Heart right ventricle (tissue), 16 donors: ENCODE measurements around the gene NFAM1. TPM values are rescaled to one million over a fixed set of nuclear protein-coding genes. Genes with fewer than 3 reads are reported as not detected.

Experiments used
- ATAC-seq, 8 donors: fragments of 200-7000 bp; cut with Tn5 transposase; one replicate each; pipeline ENCODE4 v1.9.1; 2020; ENCODE audit warnings: mild to moderate bottlenecking in 8 of 8, moderate library complexity in 8 of 8, moderate number of reproducible peaks in 1 of 8
- DNase-seq, 2 donors: peaks; one replicate each; pipeline ENCODE4 v3.0.0-alpha.2; 2020
- H3K27ac ChIP-seq, 10 donors: fragments of 200-600 bp; sonication (generic) in 2 of 10; one replicate each; pipeline versions ENCODE4 v1.5.0 to v1.8.0; 2020 to 2022; ENCODE audit warnings: mild to moderate bottlenecking in 3 of 10
- H3K27me3 ChIP-seq, 7 donors: fragments of 200-600 bp; one replicate each; pipeline ENCODE4 v1.8.0; 2021 to 2022; ENCODE audit warnings: mild to moderate bottlenecking in 2 of 7
- H3K36me3 ChIP-seq, 9 donors: fragments of 200-600 bp; sonication (generic) in 1 of 9; one replicate each; pipeline versions ENCODE4 v1.5.0 to v1.8.0; 2020 to 2022; ENCODE audit warnings: mild to moderate bottlenecking in 2 of 9
- H3K4me1 ChIP-seq, 9 donors: fragments of 200-600 bp; sonication (generic) in 1 of 9; one replicate each; pipeline versions ENCODE4 v1.5.0 to v1.8.0; 2020 to 2022; ENCODE audit warnings: mild to moderate bottlenecking in 4 of 9
- H3K4me3 ChIP-seq, 10 donors: fragments of 200-600 bp; sonication (generic) in 2 of 10; one replicate each; pipeline versions ENCODE4 v1.5.0 to v1.8.0; 2020 to 2022; ENCODE audit warnings: mild to moderate bottlenecking in 7 of 10, moderate library complexity in 2 of 10
- H3K9me3 ChIP-seq, 11 donors: fragments of 200-600 bp in 10 of 11; sonication (generic) in 2 of 11; one replicate each; pipeline versions ENCODE4 v1.5.0 to v1.8.0; 2013 to 2022; ENCODE audit warnings: mild to moderate bottlenecking in 2 of 11, control low read depth in 1 of 11, moderate library complexity in 1 of 11
- CTCF ChIP-seq, 9 donors: fragments of 200-600 bp; sonication (generic) in 2 of 9; IDR thresholded peaks; one replicate each; pipeline versions ENCODE4 v1.5.0 to v1.8.0; 2021 to 2022; ENCODE audit warnings: antibody characterized with exemption in 9 of 9, mild to moderate bottlenecking in 5 of 9, moderate library complexity in 1 of 9
- WGBS, 2 donors: extraction: QIAGEN DNeasy Blood & Tissue Kit; methylation state at CpG; one replicate each; pipeline ENCODE4 v1.1.7; 2013; ENCODE audit warnings: inconsistent platforms in 1 of 2; 5-methylcytosine and 5-hydroxymethylcytosine counted together
- intact Hi-C, 10 donors: fragments of 100-400 bp; cut with DNase I; formaldehyde crosslinking; loops; one replicate each; pipeline versions ENCODE4 v1.11.1 to v1.14.2; 2022
- polyA plus RNA-seq, 2 donors: library from polyadenylated mRNA; stranded (reverse); fragments of 200-250 nt; gene quantifications; one replicate each; pipeline ENCODE4 v1.2.3, GENCODE V29; 2013
- total RNA-seq, 10 donors: library from RNA; stranded (reverse); fragmentation: NEBNext Ultra II Directional in 3 of 10; extraction: Animal tissue kit (Norgen Biotek cat#: 25700) in 3 of 10; gene quantifications; one replicate each; pipeline versions ENCODE4 v1.2.1 to v1.2.4, GENCODE V29; 2021 to 2023
- donor health status: Arrhythmogenic right ventricular cardiomyopathy.
- donor health status: ischemic (EF 13 %, LVEDD 7.1; RV severe dilation, severe dysfunction).
- donor health status: healthy with polysubstance abuse.
- donor health status: DM: no; HTN: yes; CAD: no.
- donor health status: DM: no; HTN: no; CAD: no.
- donor health status: ischemic (EF 25% LVEDD 6.9; RV normal size, moderate dysfunction).
- donor health status: ischemic (EF 25% LVEDD 5.7; RV mildly dilated, moderate dysfunction).
- donor health status: healthy.
- donor health status: DM: yes; HTN: yes; CAD: no.
- donor health status: Ischemic cardiomyopathy.
- donor health status: ischemic (EF 35%, LVEDD 5.7; RV mildly dilated, moderate dysfunction).
- donor health status: nonischemic (EF 11% LVEDD 7.7; RV severe dilation, severe dysfunction).
- donor health status: DM: yes; HTN: yes; CAD: no.
- donor health status: PGD.
- donor health status: ischemic (EF 29% LVEDD 5.4; RV normal size, mild dysfunction).
- donor health status: nonischemic (EF 23%, LVEDD 6.1; RV moderate dilation, normal function).

The NFAM1 gene
- total and polyA plus RNA-seq, 12 donors, result 0.38 to 6.4 (median 1.4) TPM

GRCh38 chr22:42412744-42413333 is 19.4 kb downstream of the NFAM1 start:
- intact Hi-C loops, result no loop called here
- H3K4me1 ChIP-seq, result no peaks in the 10 kb centered on the region
- H3K36me3 ChIP-seq, result peaks cover 0 to 31% (median 0%) of the 10 kb centered on the region in 9 donors
- H3K4me3 ChIP-seq, result no peak overlapping the region
- H3K27me3 ChIP-seq, result peaks cover 0 to 7% (median 0%) of the 10 kb centered on the region in 7 donors
- 63 to 65% methylated on average over 13 of the region's 13 CpGs for WGBS, 2 donors
- no peak for TF ChIP-seq CTCF (IDR thresholded peaks at IDR 0.05)
- ATAC-seq (peak in 1 of 8 donors; percentile 23), DNase-seq (no peak)
- no peak overlapping the region for H3K27ac ChIP-seq
- no peaks in the 10 kb centered on the region for H3K9me3 ChIP-seq

- no peak for DNase-seq
- WGBS, 2 donors, result 89 to 96% methylated on average over 7 of the region's 7 CpGs
- TF ChIP-seq CTCF (IDR thresholded peaks at IDR 0.05), result no peak
- no peak for ATAC-seq
- Histone ChIP-seq H3K27ac (no peak overlapping the region), H3K36me3 (peaks cover 0 to 34% (median 0%) of the 10 kb centered on the region in 9 donors), H3K9me3 (no peaks in the 10 kb centered on the region), H3K4me1 (no peaks in the 10 kb centered on the region), H3K4me3 (no peak overlapping the region), H3K27me3 (peaks cover 0 to 9% (median 0%) of the 10 kb centered on the region in 7 donors)
- intact Hi-C loops, result no loop called here
Measured at GRCh38 chr22:42410708-42411107, 21.5 kb downstream of the NFAM1 start.

- 84 to 85% methylated on average over 13 to 16 of the region's 16 CpGs for WGBS, 2 donors
Measured at GRCh38 chr22:42408810-42409529, 23.2 kb downstream of the NFAM1 start.

GRCh38 chr22:42408276-42408675 is 23.9 kb downstream of the NFAM1 start:
- H3K27me3 ChIP-seq, result peaks cover 0 to 8% (median 4%) of the 10 kb centered on the region in 7 donors
- peaks cover 0 to 43% (median 0%) of the 10 kb centered on the region in 9 donors for H3K36me3 ChIP-seq
- TF ChIP-seq CTCF (IDR thresholded peaks at IDR 0.05), result no peak
- ATAC-seq (no peak), DNase-seq (no peak)
- intact Hi-C loops, result no loop called here
- no peaks in the 10 kb centered on the region for H3K4me1 ChIP-seq
- 77 to 79% methylated on average over 7 of the region's 7 CpGs for WGBS, 2 donors
- H3K4me3 ChIP-seq, result no peak overlapping the region
- no peaks in the 10 kb centered on the region for H3K9me3 ChIP-seq
- no peak overlapping the region for H3K27ac ChIP-seq

More at GRCh38 chr22:42408810-42409529, 23.2 kb downstream of the NFAM1 start:
- H3K36me3 ChIP-seq, result peaks cover 0 to 42% (median 0%) of the 10 kb centered on the region in 9 donors
- H3K27me3 ChIP-seq, result peaks cover 0 to 8% (median 1%) of the 10 kb centered on the region in 7 donors
- peak in 1 of 8 donors; percentile 24 for ATAC-seq
- intact Hi-C loops, result no loop called here
- no peaks in the 10 kb centered on the region for H3K9me3 ChIP-seq
- TF ChIP-seq CTCF (IDR thresholded peaks at IDR 0.05), result no peak
- no peak overlapping the region for H3K27ac ChIP-seq
- DNase-seq, result no peak
- no peak overlapping the region for H3K4me3 ChIP-seq
- H3K4me1 ChIP-seq, result no peaks in the 10 kb centered on the region
